Astrocyte of the hippocampus (primary cell): ENCODE measurements around the gene SCN2B.

Experiments used
- DNase-seq: peaks from one replicate; pipeline ENCODE4 v3.0.0; 2011; ENCODE audit warnings: low read depth, low spot score

SCN2B gene, protein sequence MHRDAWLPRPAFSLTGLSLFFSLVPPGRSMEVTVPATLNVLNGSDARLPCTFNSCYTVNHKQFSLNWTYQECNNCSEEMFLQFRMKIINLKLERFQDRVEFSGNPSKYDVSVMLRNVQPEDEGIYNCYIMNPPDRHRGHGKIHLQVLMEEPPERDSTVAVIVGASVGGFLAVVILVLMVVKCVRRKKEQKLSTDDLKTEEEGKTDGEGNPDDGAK

DNA sequence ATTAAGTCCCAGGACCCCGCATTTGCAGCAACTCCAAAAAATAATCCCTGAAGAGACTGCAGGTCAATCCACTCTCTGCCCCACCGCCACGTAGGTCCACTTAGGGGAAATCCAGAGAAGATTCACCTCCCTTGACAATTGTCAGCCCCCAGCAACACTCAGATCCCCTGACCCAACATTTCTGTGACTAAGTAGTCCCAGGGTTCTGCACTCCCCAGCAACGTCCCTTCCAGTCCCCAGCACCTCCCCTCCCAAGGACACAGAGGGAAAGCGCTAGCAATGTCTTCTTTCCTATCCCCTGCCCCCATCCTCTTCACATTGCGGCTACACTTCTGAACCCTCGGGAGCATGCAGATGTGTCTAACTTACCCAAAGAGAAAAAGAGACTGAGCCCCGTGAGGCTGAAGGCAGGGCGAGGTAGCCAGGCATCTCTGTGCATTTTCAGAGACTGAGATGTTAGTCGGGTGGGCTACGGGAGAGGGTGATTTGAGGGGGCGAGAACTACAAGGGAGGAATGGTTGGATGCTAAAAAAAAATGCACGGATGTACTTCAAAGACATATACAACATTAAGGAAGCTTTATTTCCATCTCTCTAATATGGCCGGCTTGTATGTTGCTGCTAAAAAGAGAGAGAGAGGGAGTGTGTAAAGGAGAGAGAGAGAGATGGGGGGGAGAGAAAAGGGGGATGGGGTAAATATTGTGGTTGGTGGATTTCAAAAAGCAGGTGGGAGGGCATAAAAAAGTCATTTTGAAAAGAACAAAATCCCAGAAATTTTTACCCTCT lies at the start of gene SCN2B:
TSS of gene SCN2B (minus strand) at position 647 of the 785 bp plus-strand sequence. CDS start at position 439, 208 bp downstream.
- DNase-seq: peak; percentile 50

DNA sequence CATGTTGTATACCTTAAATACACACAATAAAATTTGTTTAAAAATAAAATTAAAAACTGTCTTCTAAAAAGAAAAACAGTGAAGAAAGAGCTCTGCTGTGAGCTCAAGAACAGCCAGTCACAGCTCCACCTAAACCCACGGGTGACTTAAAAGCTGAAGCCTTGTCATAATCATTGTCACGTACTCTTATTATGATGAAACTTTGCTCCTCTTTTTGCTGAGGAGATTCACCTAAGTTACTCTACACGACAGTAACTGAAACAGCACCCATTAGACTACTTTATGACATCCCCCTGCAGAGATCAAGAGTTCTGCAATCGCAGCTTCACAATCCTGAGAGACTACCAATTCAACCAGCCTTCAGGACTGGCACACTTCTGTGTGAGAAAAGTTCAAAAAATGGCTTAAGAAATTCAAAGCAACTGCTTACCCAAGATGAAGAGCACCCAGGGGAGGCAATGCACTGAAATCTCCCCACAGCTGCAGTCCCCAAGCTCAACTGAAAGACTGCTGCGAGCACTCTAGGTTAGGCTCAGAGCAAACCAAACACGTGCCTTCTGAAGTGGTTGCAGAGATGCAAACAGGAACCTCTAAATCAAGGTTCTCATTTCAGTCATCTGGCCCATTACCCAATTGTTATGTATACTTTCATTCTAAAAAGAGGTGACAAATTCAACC lies 48.2 kb upstream of the SCN2B start, which contains the start of gene JAML:
TSS of gene JAML (minus strand) at position 501 of the 678 bp plus-strand sequence. CDS start 10,145 bp downstream, outside the sequence.
- DNase-seq: no peak

DNA sequence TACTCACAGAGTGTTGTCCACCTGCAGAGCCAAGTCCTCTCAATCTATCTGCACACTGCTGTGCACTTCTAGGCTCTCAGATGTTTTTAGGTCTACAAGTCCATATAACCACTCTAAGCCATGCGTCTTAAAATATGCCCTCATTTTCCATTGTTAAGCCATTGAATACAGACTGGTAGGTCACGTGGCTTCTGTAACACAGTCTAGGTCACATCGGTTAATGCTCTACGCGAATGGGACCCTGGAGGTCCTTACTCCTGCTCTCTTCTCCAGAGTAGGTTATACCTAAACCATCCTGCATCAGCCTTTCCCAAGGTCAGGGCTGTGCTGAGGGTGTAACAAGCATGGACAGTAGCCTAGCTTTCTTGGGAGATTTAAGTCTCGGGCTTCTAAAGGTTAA lies 47.6 kb upstream of the SCN2B start:
- DNase-seq: no peak

DNA sequence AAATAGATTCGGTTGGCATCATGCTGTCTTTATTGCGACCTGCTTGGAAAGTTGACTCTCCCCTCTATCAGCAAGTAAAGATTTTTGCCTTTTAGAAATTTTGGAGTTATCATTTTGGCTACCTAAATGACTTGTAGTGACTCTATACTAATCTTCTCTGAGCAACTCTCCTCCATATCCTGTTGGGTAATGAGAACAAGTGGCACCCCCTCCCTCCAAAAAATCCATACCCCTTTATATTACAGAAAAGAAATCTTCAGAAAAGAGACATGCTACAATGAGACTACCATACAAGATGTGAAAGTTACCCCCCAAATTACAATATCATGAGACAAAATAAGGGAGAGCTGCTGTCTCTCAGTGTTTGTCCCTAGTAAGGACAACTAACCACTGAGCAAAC lies 47.1 kb upstream of the SCN2B start:
- DNase-seq: no peak

DNA sequence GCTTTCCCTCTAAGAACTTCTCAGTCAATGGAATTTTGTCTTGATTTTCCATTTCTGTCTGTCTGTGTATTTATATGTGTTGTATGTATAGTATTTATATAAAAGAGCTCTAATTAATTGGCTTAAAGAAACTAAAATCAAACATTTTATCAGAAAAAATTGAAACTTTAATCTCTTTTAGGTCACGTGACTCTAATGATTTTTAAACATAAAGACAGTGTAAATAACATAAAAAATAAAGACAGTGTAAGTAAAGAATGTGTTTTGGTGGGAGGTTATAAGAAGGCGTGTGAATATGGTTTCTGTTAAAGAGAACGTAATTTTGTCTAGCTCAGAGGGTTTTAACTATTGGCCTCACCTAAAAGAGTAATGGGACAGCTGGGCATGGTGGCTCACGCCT lies 46.0 kb upstream of the SCN2B start:
- no peak for DNase-seq

DNA sequence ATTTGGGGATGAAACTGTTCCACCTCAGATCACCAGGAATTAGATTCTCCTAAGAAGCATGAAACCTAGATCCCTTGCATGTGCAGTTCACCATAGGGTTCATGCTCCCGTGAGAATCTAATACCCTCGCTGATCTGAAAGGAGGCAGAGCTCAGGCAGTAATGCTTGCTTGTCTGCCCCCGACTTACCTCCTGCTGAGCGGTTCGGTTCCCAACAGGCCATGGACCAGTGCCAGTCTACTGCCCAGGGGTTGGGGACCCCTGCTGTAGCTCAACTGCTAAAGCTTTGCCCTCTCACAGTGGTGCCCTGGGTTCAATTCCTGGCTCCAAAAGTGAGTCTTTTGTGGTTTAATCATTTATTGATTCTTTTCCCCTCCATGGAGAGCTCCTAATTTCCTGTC lies 45.0 kb upstream of the SCN2B start:
- no peak for DNase-seq

DNA sequence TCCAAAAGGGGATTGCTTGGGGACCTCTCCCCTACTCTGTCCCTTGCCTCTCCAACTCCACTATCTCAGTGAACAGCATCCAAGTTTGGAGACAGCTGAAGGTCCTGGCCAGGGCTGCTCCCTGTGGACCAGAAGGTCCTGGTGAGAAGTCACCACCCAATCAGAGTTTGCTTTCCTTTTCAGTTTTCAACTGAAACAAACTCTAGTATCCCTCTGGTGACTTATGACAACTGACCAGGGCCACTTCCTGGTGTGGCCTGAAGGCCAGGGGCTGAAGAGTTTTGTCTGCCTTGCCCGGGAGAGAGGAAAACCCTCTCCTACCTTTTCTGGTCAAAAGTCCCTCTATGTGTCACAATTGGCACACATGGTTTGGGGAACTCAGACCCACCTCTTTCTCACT lies 43.3 kb upstream of the SCN2B start:
- no peak for DNase-seq

DNA sequence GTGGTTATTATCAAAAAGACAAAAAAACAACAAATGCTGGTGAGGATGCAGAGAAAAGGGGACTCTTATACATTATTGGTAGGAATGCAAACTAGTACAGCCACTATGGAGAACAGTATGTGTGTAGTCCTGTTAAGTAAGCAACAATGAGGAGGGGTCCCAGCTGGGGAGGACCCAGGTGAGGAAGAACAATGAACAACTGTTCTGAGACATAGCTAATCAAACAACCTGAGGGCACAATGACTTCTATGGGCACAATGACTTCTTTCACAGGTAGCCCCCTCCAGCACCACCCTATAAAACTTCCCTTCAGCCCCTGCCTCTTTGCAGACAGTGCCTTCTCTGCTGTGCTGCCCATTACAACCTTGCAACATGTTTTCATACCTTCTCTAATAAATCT lies 42.8 kb upstream of the SCN2B start:
- DNase-seq: no peak

DNA sequence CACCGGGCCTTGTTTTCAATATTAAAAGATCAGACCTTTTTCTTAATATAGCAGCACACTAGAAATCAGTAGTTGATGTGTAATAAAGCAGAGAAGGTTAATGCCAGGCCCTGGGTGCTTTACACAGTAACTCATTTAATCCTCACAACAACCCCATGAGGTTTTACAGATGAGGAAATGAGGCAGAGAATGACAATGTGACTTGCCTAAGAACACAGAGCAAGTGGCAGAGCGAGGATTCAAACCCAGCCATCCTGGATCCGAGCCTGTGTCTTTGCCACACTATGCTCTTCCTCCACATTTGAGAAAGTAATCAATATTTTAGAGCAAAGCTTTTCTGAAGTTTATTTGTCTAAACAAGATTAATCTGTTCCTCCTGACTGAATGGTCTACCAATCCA lies 41.1 kb upstream of the SCN2B start:
- no peak for DNase-seq

DNA sequence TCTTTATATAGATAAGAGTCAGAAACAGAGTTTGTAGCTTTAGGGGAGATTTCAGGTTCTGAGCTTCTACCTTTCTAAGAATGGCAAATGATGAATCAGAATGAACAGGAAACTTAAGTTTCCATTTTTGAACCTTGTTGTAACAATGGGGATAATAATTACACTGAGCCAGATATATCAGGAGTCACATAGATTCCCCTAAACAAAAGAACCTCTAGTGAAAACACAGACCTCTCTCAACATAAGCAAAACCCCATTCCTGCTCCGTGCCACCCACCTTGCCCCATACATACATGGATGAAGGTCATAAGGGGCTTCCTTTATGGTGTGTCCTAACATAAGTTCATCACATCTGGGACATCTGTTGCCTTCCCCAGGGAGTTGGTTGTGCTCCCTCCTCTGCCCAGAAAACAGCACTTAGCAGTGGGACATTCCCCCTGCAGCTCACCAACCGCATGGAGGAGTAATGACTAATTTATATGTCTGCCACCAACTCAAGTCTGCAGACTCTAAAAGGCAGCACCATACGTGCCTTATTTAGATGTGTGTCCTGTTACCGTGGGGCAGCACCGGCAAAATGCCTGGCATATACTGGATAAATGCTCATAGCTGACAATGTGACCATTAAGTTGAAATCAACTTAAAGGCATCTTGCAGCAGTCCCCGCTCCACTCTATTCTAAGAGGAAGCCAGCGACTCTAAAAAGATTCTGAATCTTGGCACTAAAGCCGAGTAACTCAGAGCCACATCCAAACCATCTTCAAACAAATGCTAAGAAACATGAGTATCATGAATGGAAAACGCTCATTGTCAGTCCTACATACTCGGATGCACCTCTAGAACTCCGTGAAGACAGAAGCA lies 40.4 kb upstream of the SCN2B start:
- DNase-seq: no peak

DNA sequence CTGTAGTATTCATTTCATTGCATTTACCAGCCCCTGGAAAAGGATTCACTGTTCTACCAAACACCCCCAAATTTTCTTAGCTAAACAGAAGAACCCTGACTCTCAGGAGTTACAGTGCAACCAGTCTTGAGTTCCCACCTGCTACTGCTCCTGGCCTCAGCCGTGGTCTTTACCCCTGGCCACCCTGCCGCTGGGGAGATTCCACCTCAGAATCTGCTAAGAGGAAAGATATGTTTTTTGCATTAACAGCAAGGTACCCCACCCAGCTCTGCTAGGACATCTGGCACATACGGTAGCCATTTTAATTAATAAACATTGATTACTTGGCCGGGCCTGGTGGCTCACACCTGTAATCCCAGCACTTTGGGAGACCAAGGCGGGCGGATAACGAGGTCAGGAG lies 39.3 kb upstream of the SCN2B start:
- no peak for DNase-seq

DNA sequence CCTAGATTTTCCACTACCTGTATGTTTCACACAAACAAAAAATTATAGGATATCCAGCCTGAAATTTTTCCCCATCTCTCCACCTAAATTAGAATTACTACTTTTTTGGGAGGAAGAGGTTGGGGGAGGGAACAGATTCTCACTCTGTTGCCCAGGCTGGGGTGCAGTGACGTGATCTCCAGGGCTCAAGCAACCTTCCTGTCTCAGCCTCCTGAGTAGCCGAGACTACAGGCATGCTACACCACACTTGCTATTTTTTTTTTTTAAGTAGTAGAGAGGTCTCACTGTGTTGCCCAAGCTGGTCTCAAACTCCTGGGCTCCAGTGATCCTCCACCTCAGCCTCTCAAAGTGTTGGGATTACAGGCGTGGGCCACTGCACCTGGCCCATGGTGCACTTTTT lies 38.8 kb upstream of the SCN2B start:
- no peak for DNase-seq

DNA sequence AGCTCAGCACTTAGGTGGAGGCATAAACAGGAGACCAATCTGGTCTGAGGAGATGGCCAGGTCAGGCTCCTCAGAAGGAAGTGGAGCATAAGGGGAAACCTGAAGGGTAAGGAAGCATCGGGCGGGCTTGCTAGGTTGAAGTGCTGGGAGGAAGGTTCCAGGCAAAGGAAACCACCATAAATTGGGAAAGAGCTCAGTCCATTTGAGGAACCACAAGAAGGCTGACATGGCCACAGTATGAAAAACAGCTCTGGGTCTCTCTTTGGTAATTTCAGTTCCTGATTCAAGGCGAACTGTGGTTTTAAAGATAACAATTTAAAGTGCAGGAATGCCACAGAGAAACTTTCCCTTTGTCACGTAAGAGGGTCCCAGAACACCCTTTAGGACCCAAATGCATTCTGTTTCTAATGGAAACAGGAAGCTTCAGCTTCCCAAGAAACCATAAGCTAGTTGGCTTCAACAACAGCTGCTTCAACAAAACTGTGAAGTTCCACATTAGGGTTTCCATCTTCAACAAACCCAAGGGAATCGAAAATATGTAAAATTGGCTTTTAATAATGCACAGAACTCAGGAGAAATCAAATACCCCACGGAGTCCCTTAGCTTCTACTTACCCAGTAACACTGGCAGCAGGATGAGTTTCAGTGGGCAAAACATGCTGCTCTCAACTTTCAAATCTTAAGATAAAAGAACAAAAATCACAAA lies 37.9 kb upstream of the SCN2B start:
- no peak for DNase-seq

DNA sequence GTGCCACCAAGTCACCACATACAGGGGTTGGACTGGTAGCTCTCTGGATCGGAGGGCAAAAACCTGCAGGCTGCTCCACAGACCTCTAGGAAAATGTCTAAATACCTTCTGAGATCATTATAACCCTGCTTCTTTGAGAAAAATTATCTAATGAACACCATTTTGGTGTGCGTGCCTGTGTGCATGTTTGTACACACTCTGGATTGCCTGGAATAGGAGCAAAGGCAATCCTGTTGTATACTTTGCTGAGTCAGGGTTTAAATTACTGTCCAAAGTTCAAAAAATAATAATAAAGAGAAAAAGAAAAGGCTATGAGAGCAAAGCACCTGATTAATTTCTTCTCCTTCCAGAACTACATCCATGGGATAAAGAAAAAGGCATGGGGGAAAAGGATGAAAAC lies 37.3 kb upstream of the SCN2B start:
- no peak for DNase-seq

DNA sequence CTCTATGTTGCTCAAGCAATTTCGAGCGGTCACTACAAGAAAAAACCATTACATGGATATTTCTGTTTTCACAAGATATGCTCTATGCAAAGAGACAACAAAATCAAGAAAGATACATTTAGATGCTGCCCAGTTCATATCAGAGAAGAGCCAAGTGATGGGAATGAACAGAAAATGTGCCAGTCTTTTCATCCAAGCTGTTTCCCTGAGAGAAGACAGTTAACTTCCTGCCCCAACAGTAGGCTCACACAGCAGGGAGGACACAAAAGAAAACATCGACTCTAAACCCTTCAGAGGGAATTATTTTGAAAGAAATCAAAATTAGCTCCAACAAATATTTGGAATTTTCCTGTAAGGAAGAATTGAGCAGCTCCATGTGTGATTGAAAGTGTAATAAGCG lies 36.8 kb upstream of the SCN2B start:
- DNase-seq: no peak

DNA sequence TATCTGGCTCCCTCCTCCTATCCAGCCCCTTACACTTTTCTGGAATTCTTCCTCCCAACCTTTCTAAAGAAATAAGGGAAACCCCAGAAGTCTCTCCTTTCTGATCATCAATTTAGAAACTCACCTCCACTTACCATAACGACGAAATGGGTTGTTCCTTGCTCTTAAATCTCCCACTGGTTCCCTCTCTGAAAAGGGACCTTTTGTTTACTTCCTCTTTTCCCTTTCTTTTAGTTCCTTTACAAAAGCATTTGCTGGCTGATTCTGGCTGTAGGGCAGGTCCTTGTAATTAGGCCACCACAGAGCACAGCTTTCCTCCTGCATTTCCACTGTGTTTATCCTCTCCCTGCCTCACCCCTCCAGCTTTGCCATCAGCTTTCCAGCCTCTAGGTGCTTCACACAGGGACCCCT lies 36.3 kb upstream of the SCN2B start:
- no peak for DNase-seq

DNA sequence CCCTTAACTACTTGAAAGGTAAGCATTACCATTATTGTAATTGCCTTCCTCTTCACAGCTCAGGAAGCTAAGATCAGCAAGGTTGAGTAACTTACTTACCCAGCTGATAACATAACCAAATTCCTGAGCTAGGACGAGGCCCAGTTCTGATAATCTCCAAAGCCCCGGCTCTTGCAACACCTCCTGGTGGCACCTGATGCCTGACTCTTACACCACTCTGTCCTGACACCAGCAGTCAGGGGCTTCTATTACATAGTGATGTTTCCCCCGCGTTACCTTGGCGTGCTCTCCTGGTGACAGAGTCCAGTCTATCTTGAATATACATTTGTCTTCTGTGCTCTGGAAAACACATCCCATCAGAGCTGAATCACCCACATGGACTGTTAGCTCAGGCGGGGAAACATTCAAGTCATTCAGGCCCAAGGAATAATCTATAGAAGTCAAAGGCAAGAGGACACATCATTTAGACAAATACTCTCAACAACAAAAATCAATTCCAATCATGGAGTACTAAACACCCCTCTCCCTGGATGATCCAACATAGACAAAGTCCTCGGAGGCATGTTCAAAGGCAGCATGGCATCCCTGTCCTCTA lies 35.8 kb upstream of the SCN2B start:
- no peak for DNase-seq

DNA sequence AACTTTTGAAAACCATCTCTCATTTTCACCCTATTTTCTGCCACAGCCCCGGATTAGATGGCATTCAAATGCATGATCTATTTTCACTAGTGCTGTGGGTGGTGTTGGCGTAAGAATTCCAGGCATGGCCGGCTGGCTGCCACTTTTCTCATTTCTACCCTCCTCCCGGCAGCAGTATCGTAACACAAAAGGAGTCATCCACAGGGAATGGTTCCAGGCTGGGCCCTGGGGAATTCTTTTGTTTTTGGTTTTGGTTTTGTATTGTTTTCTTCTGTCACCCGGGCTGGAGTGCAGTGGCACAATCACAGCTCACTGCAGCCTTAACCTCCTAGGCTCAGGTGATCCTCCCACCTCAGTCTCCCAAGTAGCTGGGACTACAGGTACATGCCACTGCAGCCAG lies 34.6 kb upstream of the SCN2B start:
- peak; percentile 49 for DNase-seq

DNA sequence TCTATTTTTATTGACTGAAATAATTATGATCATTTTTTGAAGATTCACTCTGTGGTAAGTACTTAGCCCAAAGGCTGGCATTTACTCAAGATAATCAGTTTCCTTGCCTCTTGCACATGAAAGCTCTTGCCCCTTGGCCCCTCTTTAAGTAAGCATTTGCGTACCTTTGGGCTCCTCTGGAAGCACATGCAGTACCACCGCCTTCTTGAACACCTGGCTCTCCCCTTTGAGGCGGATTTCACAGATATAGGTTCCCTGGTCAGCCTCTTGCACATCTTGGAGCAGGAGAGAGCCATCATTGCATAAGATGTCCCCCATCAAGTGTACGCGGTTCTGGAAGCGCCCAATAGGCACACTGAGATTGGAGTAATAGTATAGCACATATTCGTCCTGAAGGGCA lies 33.9 kb upstream of the SCN2B start:
- no peak for DNase-seq

DNA sequence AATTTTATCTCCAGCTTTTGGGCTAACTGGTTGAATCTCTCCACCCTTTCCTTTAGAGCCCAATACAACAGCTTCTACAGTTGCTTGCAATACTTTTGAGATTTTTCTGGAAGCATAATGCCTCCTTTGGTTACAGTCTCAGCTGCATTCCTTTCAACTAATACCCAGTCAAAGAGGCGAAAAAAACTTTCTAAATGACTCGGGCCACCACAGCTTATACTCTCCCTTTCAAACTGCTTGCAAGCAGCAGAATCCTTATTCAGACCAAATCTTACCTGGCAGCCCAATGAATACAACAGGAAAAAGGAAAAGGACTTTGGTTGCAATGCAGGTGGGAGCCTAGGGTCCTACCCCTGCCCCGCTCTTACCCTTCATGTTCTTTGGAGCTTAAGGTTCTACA lies 32.6 kb upstream of the SCN2B start:
- no peak for DNase-seq

DNA sequence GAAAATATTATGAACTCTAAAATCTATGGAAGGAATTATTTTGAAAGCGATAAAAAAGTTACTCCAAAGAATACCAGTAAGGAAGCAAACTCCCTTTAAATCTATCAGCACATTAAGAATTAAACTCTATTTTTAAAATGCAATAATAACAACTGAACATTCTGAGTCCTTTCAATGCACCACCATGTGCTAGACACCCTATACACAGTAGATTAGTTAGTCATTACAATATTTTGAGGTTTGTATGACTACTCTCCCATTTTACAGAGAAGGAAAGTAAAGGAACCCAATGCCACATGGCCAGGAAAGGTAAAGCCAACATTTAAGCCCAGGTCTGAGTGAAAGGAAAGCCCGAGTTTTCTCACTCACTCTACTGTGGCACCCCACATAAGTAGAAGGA lies 30.6 kb upstream of the SCN2B start:
- DNase-seq: no peak
